Breast epithelium (tissue), 4 donors: ENCODE results near the gene STAT3. TPM values are rescaled to one million over a fixed set of nuclear protein-coding genes. Genes with fewer than 3 reads are reported as not detected.
A peak's percentile ranks its signal among the peaks of the same experiment; 100 is the strongest.

Experiments used
- DNase-seq, 2 donors: peaks; one replicate each; pipeline ENCODE4 v3.0.0-alpha.2; 2019; ENCODE audit warnings: low spot score in 2 of 2
- H3K27ac ChIP-seq, 2 donors: fragments of 200-600 bp; sonication (generic) in 1 of 2; one replicate each; pipeline ENCODE4 v1.5.1; 2016 to 2019; ENCODE audit warnings: mild to moderate bottlenecking in 1 of 2
- H3K27me3 ChIP-seq, 2 donors: fragments of 200-600 bp; sonication (generic) in 1 of 2; one replicate each; pipeline versions ENCODE4 v1.5.1 to v1.6.0; 2017 to 2019; ENCODE audit warnings: control low read depth in 1 of 2, mild to moderate bottlenecking in 1 of 2
- H3K36me3 ChIP-seq: fragments of 200-600 bp; one replicate; pipeline ENCODE4 v1.5.1; 2019
- H3K4me1 ChIP-seq, 2 donors: fragments of 200-600 bp; sonication (generic); one replicate each; pipeline ENCODE4 v1.5.1; 2016 to 2019; ENCODE audit warnings: control low read depth in 1 of 2
- H3K4me3 ChIP-seq, 3 donors: fragments of 200-600 bp; sonication (generic); 1 replicate in 2 of 3; 2 replicates in 1 of 3; pipeline ENCODE4 v1.5.1; 2016 to 2019; ENCODE audit warnings: mild to moderate bottlenecking in 3 of 3, moderate library complexity in 2 of 3
- H3K9me3 ChIP-seq, 2 donors: fragments of 200-600 bp; sonication (generic) in 1 of 2; one replicate each; pipeline ENCODE4 v1.5.1; 2016 to 2019; ENCODE audit warnings: control low read depth in 1 of 2
- POLR2A ChIP-seq: fragments of 450-650 bp; IDR thresholded peaks from one replicate; pipeline ENCODE4 v1.6.1; 2016; ENCODE audit warnings: antibody characterized with exemption, mild to moderate bottlenecking, moderate library complexity
- POLR2AphosphoS5 ChIP-seq, 3 donors: sonication (generic); formaldehyde crosslinking; IDR thresholded peaks; one replicate each; pipeline ENCODE4 v1.6.1; 2017; ENCODE audit warnings: antibody characterized with exemption in 3 of 3
- intact Hi-C: fragments of 100-400 bp; cut with DNase I; formaldehyde crosslinking; loops from one replicate; pipeline ENCODE4 v1.15.1; 2023; ENCODE audit warnings: low total_unique reads
- total RNA-seq, 3 donors: library from RNA; depleted of rRNA; stranded (reverse); fragments of >200 nt; gene quantifications; one replicate each; pipeline ENCODE4 v1.1.0, GENCODE V29; 2016
- TF ChIP-seq, protein P1 (sequence below), 3 donors: fragments of 450-650 bp; IDR thresholded peaks; one replicate each; pipeline ENCODE4 v1.5.1; 2016 to 2017; ENCODE audit warnings: antibody characterized with exemption in 3 of 3, mild to moderate bottlenecking in 3 of 3, moderate library complexity in 3 of 3

The STAT3 gene
- total RNA-seq, 3 donors from 2014 or later: 193 to 322 (median 238) TPM

DNA sequence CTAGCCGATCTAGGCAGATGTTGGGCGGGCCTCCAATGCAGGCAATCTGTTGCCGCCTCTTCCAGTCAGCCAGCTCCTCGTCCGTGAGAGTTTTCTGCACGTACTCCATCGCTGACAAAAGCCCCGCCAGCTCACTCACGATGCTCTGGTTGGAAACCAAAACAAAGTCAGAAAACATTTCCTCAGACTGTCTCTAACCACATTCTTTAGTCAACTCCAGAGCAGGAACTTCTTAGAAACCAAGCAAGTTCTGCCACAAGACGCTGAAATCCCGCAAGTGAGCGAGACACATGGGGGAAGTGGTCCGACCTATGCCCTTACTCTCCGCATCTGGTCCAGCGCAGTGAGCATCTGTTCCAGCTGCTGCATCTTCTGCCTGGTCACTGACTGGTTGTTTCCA is 50.8 kb downstream of the STAT3 start:
- H3K27ac ChIP-seq: peak overlapping the region; percentile 3 to 4

DNA sequence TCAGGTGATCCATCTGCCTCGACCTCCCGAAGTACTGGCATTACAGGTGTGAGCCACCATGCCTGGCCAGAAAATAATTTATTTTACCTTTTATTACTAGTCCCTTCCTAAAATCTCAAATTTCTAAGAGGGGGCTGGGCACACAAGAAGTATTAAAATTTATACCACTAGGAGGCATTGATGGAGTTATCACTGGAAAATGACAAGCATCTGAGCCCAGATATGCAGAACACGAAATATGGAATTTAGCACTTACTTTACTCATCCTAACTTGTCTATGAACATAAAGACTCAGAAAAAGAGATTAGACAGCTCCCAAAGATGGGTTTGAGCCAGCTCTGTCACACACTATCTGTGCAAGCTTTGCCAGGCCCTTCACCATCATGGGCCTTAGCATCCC is 53.6 kb downstream of the STAT3 start:
- no peak for DNase-seq
- intact Hi-C loops: no loop called here
- Histone ChIP-seq H3K4me3 (no peak overlapping the region), H3K27me3 (no peaks in the 10 kb centered on the region), H3K27ac (no peak overlapping the region), H3K4me1 (no peaks in the 10 kb centered on the region), H3K36me3 (peaks cover 8% of the 10 kb centered on the region), H3K9me3 (no peaks in the 10 kb centered on the region)
- TF ChIP-seq, protein P1, sequence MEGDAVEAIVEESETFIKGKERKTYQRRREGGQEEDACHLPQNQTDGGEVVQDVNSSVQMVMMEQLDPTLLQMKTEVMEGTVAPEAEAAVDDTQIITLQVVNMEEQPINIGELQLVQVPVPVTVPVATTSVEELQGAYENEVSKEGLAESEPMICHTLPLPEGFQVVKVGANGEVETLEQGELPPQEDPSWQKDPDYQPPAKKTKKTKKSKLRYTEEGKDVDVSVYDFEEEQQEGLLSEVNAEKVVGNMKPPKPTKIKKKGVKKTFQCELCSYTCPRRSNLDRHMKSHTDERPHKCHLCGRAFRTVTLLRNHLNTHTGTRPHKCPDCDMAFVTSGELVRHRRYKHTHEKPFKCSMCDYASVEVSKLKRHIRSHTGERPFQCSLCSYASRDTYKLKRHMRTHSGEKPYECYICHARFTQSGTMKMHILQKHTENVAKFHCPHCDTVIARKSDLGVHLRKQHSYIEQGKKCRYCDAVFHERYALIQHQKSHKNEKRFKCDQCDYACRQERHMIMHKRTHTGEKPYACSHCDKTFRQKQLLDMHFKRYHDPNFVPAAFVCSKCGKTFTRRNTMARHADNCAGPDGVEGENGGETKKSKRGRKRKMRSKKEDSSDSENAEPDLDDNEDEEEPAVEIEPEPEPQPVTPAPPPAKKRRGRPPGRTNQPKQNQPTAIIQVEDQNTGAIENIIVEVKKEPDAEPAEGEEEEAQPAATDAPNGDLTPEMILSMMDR (IDR thresholded peaks at IDR 0.05): no peak
- TF ChIP-seq POLR2AphosphoS5 (IDR thresholded peaks at IDR 0.05): no peak
- no peak for TF ChIP-seq POLR2A

More for the DNA sequence above, 50.8 kb downstream of the STAT3 start:
- Histone ChIP-seq H3K4me3 (no peak overlapping the region), H3K36me3 (peaks cover 8% of the 10 kb centered on the region), H3K9me3 (no peaks in the 10 kb centered on the region), H3K27me3 (no peaks in the 10 kb centered on the region), H3K4me1 (no peaks in the 10 kb centered on the region)
- intact Hi-C loops: no loop called here
- DNase-seq: no peak
- TF ChIP-seq, protein P1 (IDR thresholded peaks at IDR 0.05): no peak
- TF ChIP-seq POLR2AphosphoS5 (IDR thresholded peaks at IDR 0.05): no peak
- TF ChIP-seq POLR2A: no peak

DNA sequence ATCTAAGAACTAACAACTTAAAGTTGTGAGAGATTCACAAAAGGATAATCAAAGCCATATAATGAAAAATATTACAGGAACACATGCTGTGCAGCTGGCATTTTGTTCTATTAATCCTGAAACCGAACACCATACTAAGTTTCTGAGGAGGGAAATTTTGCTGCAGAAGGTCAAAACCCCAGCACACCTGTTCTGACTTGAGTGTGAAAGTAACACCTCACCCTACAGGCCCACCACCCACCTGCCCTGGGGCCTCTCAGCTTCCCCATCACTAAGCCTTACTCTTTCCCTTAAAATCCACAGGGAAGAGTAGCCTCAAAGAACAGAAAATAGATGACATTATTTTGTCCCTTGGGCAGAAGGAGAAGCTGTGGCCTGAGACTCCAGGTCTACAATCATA is 55.2 kb downstream of the STAT3 start:
- no peaks in the 10 kb centered on the region for H3K27me3 ChIP-seq
- peaks cover 8% of the 10 kb centered on the region for H3K36me3 ChIP-seq
- H3K4me1 ChIP-seq: peaks cover 0 to 9% of the 10 kb centered on the region in 2 donors
- H3K27ac ChIP-seq: no peak overlapping the region
- no peaks in the 10 kb centered on the region for H3K9me3 ChIP-seq
- no peak for DNase-seq
- TF ChIP-seq, protein P1 (IDR thresholded peaks at IDR 0.05): no peak
- TF ChIP-seq POLR2A (no peak), POLR2AphosphoS5 (IDR thresholded peaks at IDR 0.05) (no peak)
- intact Hi-C loops: no loop called here
- no peak overlapping the region for H3K4me3 ChIP-seq

DNA sequence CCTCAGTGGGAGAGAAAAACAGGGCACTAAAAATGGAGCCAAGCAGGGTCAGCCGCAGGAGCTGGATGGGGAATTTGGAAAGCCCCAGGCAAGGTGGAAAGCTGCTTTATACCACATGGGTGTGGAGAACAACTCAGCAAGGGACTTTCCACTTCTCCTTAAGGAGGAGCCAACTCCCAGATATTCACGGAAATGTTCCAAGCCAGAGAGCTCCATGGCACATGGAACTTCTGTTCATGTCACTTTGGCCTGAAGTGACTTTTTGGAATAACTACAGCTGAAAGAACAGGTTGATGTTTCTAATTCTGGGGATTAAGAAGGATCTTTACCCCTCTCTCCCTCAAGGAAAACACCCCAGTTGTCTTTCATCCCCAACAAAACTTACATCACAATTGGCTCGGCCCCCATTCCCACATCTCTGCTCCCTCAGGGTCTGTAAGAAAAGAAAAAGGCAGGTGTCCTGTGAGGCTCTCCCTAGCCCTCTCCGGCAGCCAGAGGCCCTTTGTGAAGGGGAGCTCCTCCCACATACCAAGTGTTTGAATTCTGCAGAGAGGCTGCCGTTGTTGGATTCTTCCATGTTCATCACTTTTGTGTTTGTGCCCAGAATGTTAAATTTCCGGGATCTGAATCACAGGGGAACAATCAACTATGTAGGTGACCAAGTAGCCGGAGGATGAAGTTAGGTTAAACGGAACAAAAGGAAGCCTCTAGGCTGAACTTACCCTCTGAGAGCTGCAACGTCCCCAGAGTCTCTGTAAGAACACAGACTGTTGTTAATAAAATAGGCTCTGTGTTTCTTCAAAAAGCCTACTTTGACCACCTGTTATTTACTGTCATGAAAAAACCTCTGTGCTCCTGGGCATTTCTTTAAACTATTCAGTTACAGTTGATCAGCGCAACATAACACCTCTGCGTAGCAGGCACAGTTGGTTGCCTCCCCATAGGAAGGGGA is 58.9 kb downstream of the STAT3 start:
- peaks cover 0 to 12% of the 10 kb centered on the region in 2 donors for H3K4me1 ChIP-seq
- H3K36me3 ChIP-seq: peaks cover 8% of the 10 kb centered on the region
- no peaks in the 10 kb centered on the region for H3K9me3 ChIP-seq
- peak in 1 of 3 donors; percentile 31 for TF ChIP-seq POLR2AphosphoS5 (IDR thresholded peaks at IDR 0.05)
- TF ChIP-seq POLR2A: no peak
- no peak overlapping the region for H3K4me3 ChIP-seq
- DNase-seq: peak in 1 of 2 donors; percentile 66
- intact Hi-C loops: no loop called here
- H3K27ac ChIP-seq: peak overlapping the region; percentile 69 to 70
- H3K27me3 ChIP-seq: no peaks in the 10 kb centered on the region

DNA sequence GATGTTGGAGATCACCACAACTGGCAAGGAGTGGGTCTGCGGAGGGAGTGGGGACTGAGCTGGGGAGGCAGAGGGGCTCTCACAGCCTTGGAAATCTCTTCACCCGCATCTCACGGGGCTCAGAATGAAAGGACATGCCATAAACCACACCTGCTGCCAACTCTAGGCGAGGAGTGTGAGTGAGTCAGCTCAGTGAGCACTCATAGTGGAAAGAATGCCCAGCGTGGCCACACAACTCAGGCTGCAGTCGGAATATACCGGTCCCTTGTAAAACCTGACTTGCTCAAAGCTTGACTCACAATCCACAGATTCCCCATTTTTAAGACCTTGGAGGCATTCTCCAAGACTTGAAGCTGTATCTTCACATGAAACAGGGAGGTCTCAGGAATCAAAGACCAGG is 63.2 kb downstream of the STAT3 start:
- H3K9me3 ChIP-seq: no peaks in the 10 kb centered on the region
- H3K27ac ChIP-seq: peak overlapping the region; percentile 48 to 70
- H3K36me3 ChIP-seq: no peaks in the 10 kb centered on the region
- DNase-seq: peak in 1 of 2 donors; percentile 51
- no peak overlapping the region for H3K4me3 ChIP-seq
- intact Hi-C loops: no loop called here
- H3K4me1 ChIP-seq: peaks cover 0 to 17% of the 10 kb centered on the region in 2 donors
- H3K27me3 ChIP-seq: no peaks in the 10 kb centered on the region
- no peak for TF ChIP-seq POLR2A
- TF ChIP-seq POLR2AphosphoS5 (IDR thresholded peaks at IDR 0.05): peak in 1 of 3 donors; percentile 11
- TF ChIP-seq, protein P1 (IDR thresholded peaks at IDR 0.05): no peak
